Measurements from ENCODE around the gene TXNDC11. TPM values are rescaled to one million over a fixed set of nuclear protein-coding genes. Genes with fewer than 3 reads are reported as not detected.

Gene TXNDC11
- total and polyA plus RNA-seq, 4 donors, result 19.9 to 43.6 (median 41.1) TPM

DNA sequence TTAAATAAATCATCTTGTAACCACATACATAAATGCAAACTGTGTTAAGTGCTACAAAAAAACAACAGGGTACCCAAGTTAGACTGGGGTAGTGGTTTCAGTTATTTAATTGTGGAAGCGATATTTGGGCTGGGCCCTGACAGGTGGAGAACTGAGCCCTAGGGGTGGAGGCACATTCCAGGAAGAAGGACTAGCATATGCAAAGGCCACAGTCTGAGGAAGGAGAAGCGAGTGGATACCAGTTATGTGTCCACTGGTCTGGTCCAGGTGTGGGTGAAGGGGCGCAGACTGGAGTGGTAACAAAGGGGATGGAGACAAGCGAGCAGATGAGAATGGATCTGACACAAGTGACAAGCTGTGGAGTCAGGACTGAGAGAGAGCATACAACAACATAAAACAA lies 22.9 kb downstream of the TXNDC11 start:
- Histone ChIP-seq H3K4me1 (ENCODE audit: control insufficient read depth in 1 of 2, insufficient read depth in 2 of 2, low read length in 2 of 2) (no peaks in the 10 kb centered on the region), H3K36me3 (ENCODE audit: control insufficient read depth in 1 of 2, insufficient read depth in 2 of 2, low read length in 1 of 2) (peaks cover 0 to 2% of the 10 kb centered on the region in 2 donors), H3K4me3 (ENCODE audit: low read length in 2 of 2) (no peak overlapping the region), H3K27ac (ENCODE audit: low read depth in 1 of 2, low read length in 2 of 2) (no peak overlapping the region), H3K9me3 (ENCODE audit: control insufficient read depth, low read length) (no peaks in the 10 kb centered on the region), H3K27me3 (ENCODE audit: control insufficient read depth in 1 of 2, insufficient read depth in 2 of 2, low read length in 1 of 2) (no peaks in the 10 kb centered on the region)
- 98 to 99% methylated on average over 4 of the region's 4 CpGs for WGBS, 2 donors
- intact Hi-C loops (cut with DNase I), result no loop called here
- DNase-seq (no peak), ATAC-seq (ENCODE audit: low FRiP score) (no peak)

DNA sequence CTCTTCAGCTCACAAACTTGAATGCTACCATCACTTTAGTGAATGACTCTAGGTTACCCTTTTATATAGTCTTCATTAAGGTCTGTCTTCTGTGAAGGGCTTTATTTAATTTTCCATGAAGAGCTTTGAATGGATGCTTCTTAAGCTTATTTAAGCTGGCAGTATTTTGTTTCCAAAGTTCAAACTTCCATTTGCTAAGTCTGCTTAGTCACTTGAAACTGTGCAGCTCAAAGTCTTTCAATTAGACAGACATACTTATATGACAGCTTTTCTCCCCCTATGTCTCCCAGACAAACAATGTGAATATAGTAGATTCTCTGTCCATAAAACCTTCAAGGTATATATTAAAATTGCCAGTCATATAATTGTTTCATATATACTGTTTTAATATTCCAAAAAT lies 23.5 kb downstream of the TXNDC11 start:
- ATAC-seq (ENCODE audit: low FRiP score), result no peak
- peaks cover 0 to 2% of the 10 kb centered on the region in 2 donors for H3K36me3 ChIP-seq (ENCODE audit: control insufficient read depth in 1 of 2, insufficient read depth in 2 of 2, low read length in 1 of 2)

DNA sequence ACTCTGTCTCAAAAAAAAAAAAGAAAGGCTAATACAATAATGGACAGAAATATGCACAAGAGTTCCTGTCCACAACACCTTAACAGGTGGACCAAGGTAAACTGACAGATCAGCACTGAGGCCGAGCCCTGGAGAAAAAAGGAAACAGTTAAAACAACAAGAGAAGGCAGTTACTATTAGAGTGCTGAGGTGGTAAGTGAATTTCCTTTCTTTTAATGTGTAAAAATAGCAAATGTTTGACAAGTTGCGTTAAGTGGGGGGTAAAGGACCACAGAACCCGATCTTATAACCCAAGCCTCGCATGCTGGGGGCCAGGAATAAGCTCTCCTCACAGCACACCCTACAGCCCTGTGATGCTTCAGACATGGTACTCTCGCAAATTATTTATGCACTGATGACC lies 24.8 kb downstream of the TXNDC11 start:
- Histone ChIP-seq H3K27ac (ENCODE audit: low read depth in 1 of 2, low read length in 2 of 2) (no peak overlapping the region), H3K27me3 (ENCODE audit: control insufficient read depth in 1 of 2, insufficient read depth in 2 of 2, low read length in 1 of 2) (no peaks in the 10 kb centered on the region), H3K9me3 (ENCODE audit: control insufficient read depth, low read length) (no peaks in the 10 kb centered on the region), H3K36me3 (ENCODE audit: control insufficient read depth in 1 of 2, insufficient read depth in 2 of 2, low read length in 1 of 2) (peaks cover 0 to 2% of the 10 kb centered on the region in 2 donors), H3K4me3 (ENCODE audit: low read length in 2 of 2) (no peak overlapping the region), H3K4me1 (ENCODE audit: control insufficient read depth in 1 of 2, insufficient read depth in 2 of 2, low read length in 2 of 2) (no peaks in the 10 kb centered on the region)
- 57 to 75% methylated on average over 5 of the region's 5 CpGs for WGBS, 2 donors
- intact Hi-C loops (cut with DNase I), result no loop called here
- DNase-seq (no peak), ATAC-seq (ENCODE audit: low FRiP score) (no peak)

More for the DNA sequence above, 23.5 kb downstream of the TXNDC11 start:
- no peak for DNase-seq
- Histone ChIP-seq H3K9me3 (ENCODE audit: control insufficient read depth, low read length) (no peaks in the 10 kb centered on the region), H3K27ac (ENCODE audit: low read depth in 1 of 2, low read length in 2 of 2) (no peak overlapping the region), H3K4me1 (ENCODE audit: control insufficient read depth in 1 of 2, insufficient read depth in 2 of 2, low read length in 2 of 2) (no peaks in the 10 kb centered on the region), H3K4me3 (ENCODE audit: low read length in 2 of 2) (no peak overlapping the region), H3K27me3 (ENCODE audit: control insufficient read depth in 1 of 2, insufficient read depth in 2 of 2, low read length in 1 of 2) (no peaks in the 10 kb centered on the region)
- intact Hi-C loops (cut with DNase I), result no loop called here

- no peaks in the 10 kb centered on the region for H3K9me3 ChIP-seq (ENCODE audit: control insufficient read depth, low read length)
- H3K27ac ChIP-seq (ENCODE audit: low read depth in 1 of 2, low read length in 2 of 2), result no peak overlapping the region
- ATAC-seq (ENCODE audit: low FRiP score) (no peak), DNase-seq (no peak)
- H3K27me3 ChIP-seq (ENCODE audit: control insufficient read depth in 1 of 2, insufficient read depth in 2 of 2, low read length in 1 of 2), result no peaks in the 10 kb centered on the region
- no peaks in the 10 kb centered on the region for H3K4me1 ChIP-seq (ENCODE audit: control insufficient read depth in 1 of 2, insufficient read depth in 2 of 2, low read length in 2 of 2)
- intact Hi-C loops (cut with DNase I), result no loop called here
- no peak overlapping the region for H3K4me3 ChIP-seq (ENCODE audit: low read length in 2 of 2)
- peaks cover 0 to 2% of the 10 kb centered on the region in 2 donors for H3K36me3 ChIP-seq (ENCODE audit: control insufficient read depth in 1 of 2, insufficient read depth in 2 of 2, low read length in 1 of 2)
These were observed 26.3 kb downstream of the TXNDC11 start for GRCh38 chr16:11716336-11716735.

DNA sequence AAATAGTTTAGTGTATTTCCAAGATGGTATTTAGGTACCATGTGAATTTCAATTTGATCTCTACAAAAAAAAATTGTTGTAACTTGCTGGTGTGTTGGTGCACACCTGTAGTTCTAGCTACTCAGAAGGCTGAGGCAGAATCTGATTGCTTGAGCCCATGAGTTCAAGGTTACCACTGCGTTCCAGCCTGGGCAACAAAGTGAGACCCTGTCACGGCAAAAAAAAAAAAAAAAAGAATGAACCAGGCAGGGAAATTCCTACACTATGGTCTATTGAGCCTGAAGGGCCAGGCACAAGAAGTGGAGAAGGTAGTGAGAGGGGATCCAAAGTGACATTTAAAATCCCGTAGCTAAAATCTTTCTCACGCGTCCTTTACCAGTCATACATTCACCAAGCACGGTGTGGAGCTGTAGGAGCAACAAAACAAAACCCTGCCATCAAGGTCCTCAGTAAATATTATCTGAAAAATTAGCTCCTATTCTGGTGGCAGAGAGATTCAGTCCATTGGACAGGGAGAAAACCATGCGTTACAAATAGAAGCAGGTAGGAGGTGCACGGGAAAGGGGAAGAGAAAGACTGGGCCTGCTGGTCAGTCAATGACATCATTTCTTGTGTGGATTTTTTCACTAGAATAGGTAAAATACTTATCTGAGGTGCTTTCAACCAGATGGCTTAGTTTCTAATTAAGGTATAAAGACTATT lies 27.3 kb downstream of the TXNDC11 start:
- Histone ChIP-seq H3K36me3 (ENCODE audit: control insufficient read depth in 1 of 2, insufficient read depth in 2 of 2, low read length in 1 of 2) (peaks cover 0 to 5% of the 10 kb centered on the region in 2 donors), H3K27me3 (ENCODE audit: control insufficient read depth in 1 of 2, insufficient read depth in 2 of 2, low read length in 1 of 2) (no peaks in the 10 kb centered on the region), H3K4me3 (ENCODE audit: low read length in 2 of 2) (no peak overlapping the region), H3K9me3 (ENCODE audit: control insufficient read depth, low read length) (no peaks in the 10 kb centered on the region), H3K27ac (ENCODE audit: low read depth in 1 of 2, low read length in 2 of 2) (no peak overlapping the region), H3K4me1 (ENCODE audit: control insufficient read depth in 1 of 2, insufficient read depth in 2 of 2, low read length in 2 of 2) (no peaks in the 10 kb centered on the region)
- intact Hi-C loops (cut with DNase I), result loop anchor here in 1 of 2 donors (2.0 kb wide), 1 partner anchor 319 kb away; no protein-coding TSS in a partner anchor
- 84 to 85% methylated on average over 8 of the region's 8 CpGs for WGBS, 2 donors
- ATAC-seq (ENCODE audit: low FRiP score) (no peak), DNase-seq (no peak)

- ATAC-seq (ENCODE audit: low FRiP score) (no peak), DNase-seq (no peak)
- WGBS, 2 donors, result 88 to 95% methylated on average over 3 of the region's 3 CpGs
- Histone ChIP-seq H3K4me1 (ENCODE audit: control insufficient read depth in 1 of 2, insufficient read depth in 2 of 2, low read length in 2 of 2) (no peaks in the 10 kb centered on the region), H3K36me3 (ENCODE audit: control insufficient read depth in 1 of 2, insufficient read depth in 2 of 2, low read length in 1 of 2) (peaks cover 0 to 5% of the 10 kb centered on the region in 2 donors), H3K9me3 (ENCODE audit: control insufficient read depth, low read length) (no peaks in the 10 kb centered on the region), H3K4me3 (ENCODE audit: low read length in 2 of 2) (no peak overlapping the region), H3K27me3 (ENCODE audit: control insufficient read depth in 1 of 2, insufficient read depth in 2 of 2, low read length in 1 of 2) (no peaks in the 10 kb centered on the region), H3K27ac (ENCODE audit: low read depth in 1 of 2, low read length in 2 of 2) (no peak overlapping the region)
- intact Hi-C loops (cut with DNase I), result loop anchor here (5.0 kb wide), 2 partner anchors 180 to 315 kb away; no protein-coding TSS in a partner anchor
These were observed 30.5 kb downstream of the TXNDC11 start for GRCh38 chr16:11712122-11712521.

DNA sequence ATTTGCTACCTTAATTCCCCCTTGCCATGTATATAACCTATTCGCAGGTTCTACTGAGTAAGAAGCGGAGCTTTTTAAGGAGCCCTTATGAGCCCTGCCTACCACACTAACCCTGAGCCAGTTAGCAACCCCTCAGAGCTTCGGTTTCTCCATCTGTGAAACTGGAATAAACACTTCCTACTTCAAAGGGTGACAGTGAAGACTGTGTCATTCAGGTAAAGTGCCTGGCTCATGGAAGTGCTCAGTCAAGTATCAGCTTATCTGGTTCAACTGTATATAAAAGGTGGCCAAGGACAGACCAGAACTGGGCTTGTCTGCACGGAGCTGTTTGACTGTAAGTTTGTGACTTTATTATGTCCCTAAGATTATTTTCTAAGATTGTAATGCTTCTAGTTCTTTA lies 31.0 kb downstream of the TXNDC11 start:
- Histone ChIP-seq H3K9me3 (ENCODE audit: control insufficient read depth, low read length) (no peaks in the 10 kb centered on the region), H3K4me1 (ENCODE audit: control insufficient read depth in 1 of 2, insufficient read depth in 2 of 2, low read length in 2 of 2) (no peaks in the 10 kb centered on the region), H3K36me3 (ENCODE audit: control insufficient read depth in 1 of 2, insufficient read depth in 2 of 2, low read length in 1 of 2) (peaks cover 0 to 5% of the 10 kb centered on the region in 2 donors), H3K27ac (ENCODE audit: low read depth in 1 of 2, low read length in 2 of 2) (no peak overlapping the region), H3K4me3 (ENCODE audit: low read length in 2 of 2) (no peak overlapping the region), H3K27me3 (ENCODE audit: control insufficient read depth in 1 of 2, insufficient read depth in 2 of 2, low read length in 1 of 2) (no peaks in the 10 kb centered on the region)
- intact Hi-C loops (cut with DNase I), result loop anchor here (5.0 kb wide), 2 partner anchors 179 to 314 kb away; no protein-coding TSS in a partner anchor
- DNase-seq, result no peak
- 80 to 82% methylated on average over 4 of the region's 4 CpGs for WGBS, 2 donors
- no peak for ATAC-seq (ENCODE audit: low FRiP score)

- 82 to 90% methylated on average over 1 of the region's 1 CpG for WGBS, 2 donors
- no peak overlapping the region for H3K27ac ChIP-seq (ENCODE audit: low read depth in 1 of 2, low read length in 2 of 2)
- DNase-seq, result no peak
These were observed 34.2 kb downstream of the TXNDC11 start for GRCh38 chr16:11708421-11708820.

DNA sequence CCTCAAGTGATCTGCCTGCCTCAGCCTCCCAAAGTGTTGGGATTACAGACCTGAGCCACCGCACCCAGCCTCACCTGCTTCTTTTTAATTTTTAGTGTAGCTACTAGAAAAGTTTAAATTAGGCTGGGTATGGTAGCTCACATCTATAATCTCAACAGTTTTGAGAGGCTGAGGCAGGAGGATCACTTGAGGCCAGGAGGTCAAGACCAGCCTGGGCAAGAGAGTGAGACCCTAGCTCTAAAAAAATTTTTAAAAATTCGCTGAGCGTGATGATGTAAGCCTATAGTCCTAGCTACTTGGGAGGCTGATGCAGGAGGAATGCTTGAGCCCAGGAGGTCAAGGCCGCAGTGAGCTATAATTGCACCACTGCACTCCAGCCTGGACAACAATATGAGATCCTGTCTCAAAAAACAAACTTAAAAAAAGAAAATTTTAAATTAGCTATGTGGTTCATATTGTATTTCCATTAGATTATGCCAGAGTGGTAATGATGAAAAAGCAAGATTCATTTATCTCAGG lies 34.9 kb downstream of the TXNDC11 start:
- H3K27ac ChIP-seq (ENCODE audit: low read depth in 1 of 2, low read length in 2 of 2), result no peak overlapping the region
- no peaks in the 10 kb centered on the region for H3K27me3 ChIP-seq (ENCODE audit: control insufficient read depth in 1 of 2, insufficient read depth in 2 of 2, low read length in 1 of 2)
- 95 to 96% methylated on average over 4 of the region's 4 CpGs for WGBS, 2 donors
- DNase-seq, result no peak
- no peak overlapping the region for H3K4me3 ChIP-seq (ENCODE audit: low read length in 2 of 2)
- H3K9me3 ChIP-seq (ENCODE audit: control insufficient read depth, low read length), result no peaks in the 10 kb centered on the region
- H3K4me1 ChIP-seq (ENCODE audit: control insufficient read depth in 1 of 2, insufficient read depth in 2 of 2, low read length in 2 of 2), result peaks cover 0 to 4% of the 10 kb centered on the region in 2 donors
- no peak for ATAC-seq (ENCODE audit: low FRiP score)
- intact Hi-C loops (cut with DNase I), result no loop called here
- peaks cover 0 to 5% of the 10 kb centered on the region in 2 donors for H3K36me3 ChIP-seq (ENCODE audit: control insufficient read depth in 1 of 2, insufficient read depth in 2 of 2, low read length in 1 of 2)

More at GRCh38 chr16:11708421-11708820, 34.2 kb downstream of the TXNDC11 start:
- H3K9me3 ChIP-seq (ENCODE audit: control insufficient read depth, low read length), result no peaks in the 10 kb centered on the region
- peaks cover 0 to 4% of the 10 kb centered on the region in 2 donors for H3K4me1 ChIP-seq (ENCODE audit: control insufficient read depth in 1 of 2, insufficient read depth in 2 of 2, low read length in 2 of 2)
- no peak overlapping the region for H3K4me3 ChIP-seq (ENCODE audit: low read length in 2 of 2)
- no peaks in the 10 kb centered on the region for H3K27me3 ChIP-seq (ENCODE audit: control insufficient read depth in 1 of 2, insufficient read depth in 2 of 2, low read length in 1 of 2)
- intact Hi-C loops (cut with DNase I), result no loop called here
- peaks cover 0 to 5% of the 10 kb centered on the region in 2 donors for H3K36me3 ChIP-seq (ENCODE audit: control insufficient read depth in 1 of 2, insufficient read depth in 2 of 2, low read length in 1 of 2)
- ATAC-seq (ENCODE audit: low FRiP score), result no peak
